B cell (primary cell): ENCODE results near the gene AK3.

Experiments
- EZH2 ChIP-seq: IDR thresholded peaks from 2 replicates; pipeline ENCODE4 v1.6.1; 2012; ENCODE audit warnings: borderline replicate concordance, low read depth, mild to moderate bottlenecking, moderate library complexity, low read length; ENCODE audit not compliant: insufficient read depth, poor library complexity, severe bottlenecking
- TF ChIP-seq, protein P1 (sequence below): fragments of 200-600 bp; IDR thresholded peaks from one replicate; pipeline ENCODE4 v1.8.0; 2022; ENCODE audit warnings: antibody characterized with exemption, mild to moderate bottlenecking

- TF ChIP-seq, protein P1, sequence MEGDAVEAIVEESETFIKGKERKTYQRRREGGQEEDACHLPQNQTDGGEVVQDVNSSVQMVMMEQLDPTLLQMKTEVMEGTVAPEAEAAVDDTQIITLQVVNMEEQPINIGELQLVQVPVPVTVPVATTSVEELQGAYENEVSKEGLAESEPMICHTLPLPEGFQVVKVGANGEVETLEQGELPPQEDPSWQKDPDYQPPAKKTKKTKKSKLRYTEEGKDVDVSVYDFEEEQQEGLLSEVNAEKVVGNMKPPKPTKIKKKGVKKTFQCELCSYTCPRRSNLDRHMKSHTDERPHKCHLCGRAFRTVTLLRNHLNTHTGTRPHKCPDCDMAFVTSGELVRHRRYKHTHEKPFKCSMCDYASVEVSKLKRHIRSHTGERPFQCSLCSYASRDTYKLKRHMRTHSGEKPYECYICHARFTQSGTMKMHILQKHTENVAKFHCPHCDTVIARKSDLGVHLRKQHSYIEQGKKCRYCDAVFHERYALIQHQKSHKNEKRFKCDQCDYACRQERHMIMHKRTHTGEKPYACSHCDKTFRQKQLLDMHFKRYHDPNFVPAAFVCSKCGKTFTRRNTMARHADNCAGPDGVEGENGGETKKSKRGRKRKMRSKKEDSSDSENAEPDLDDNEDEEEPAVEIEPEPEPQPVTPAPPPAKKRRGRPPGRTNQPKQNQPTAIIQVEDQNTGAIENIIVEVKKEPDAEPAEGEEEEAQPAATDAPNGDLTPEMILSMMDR = no peak
- TF ChIP-seq EZH2 = no peak
Measured at GRCh38 chr9:4700932-4701331, 40.1 kb downstream of the AK3 start.
